ENCODE results near the gene MPPED2. TPM values are rescaled to one million over a fixed set of nuclear protein-coding genes. Genes with fewer than 3 reads are reported as not detected.

Gene MPPED2
- total and polyA plus RNA-seq, 2 of the 13 experiments (the other 11 are each of a cell fraction or from before 2014, with no cell fraction given) = not detected

- TF ChIP-seq, protein P1, sequence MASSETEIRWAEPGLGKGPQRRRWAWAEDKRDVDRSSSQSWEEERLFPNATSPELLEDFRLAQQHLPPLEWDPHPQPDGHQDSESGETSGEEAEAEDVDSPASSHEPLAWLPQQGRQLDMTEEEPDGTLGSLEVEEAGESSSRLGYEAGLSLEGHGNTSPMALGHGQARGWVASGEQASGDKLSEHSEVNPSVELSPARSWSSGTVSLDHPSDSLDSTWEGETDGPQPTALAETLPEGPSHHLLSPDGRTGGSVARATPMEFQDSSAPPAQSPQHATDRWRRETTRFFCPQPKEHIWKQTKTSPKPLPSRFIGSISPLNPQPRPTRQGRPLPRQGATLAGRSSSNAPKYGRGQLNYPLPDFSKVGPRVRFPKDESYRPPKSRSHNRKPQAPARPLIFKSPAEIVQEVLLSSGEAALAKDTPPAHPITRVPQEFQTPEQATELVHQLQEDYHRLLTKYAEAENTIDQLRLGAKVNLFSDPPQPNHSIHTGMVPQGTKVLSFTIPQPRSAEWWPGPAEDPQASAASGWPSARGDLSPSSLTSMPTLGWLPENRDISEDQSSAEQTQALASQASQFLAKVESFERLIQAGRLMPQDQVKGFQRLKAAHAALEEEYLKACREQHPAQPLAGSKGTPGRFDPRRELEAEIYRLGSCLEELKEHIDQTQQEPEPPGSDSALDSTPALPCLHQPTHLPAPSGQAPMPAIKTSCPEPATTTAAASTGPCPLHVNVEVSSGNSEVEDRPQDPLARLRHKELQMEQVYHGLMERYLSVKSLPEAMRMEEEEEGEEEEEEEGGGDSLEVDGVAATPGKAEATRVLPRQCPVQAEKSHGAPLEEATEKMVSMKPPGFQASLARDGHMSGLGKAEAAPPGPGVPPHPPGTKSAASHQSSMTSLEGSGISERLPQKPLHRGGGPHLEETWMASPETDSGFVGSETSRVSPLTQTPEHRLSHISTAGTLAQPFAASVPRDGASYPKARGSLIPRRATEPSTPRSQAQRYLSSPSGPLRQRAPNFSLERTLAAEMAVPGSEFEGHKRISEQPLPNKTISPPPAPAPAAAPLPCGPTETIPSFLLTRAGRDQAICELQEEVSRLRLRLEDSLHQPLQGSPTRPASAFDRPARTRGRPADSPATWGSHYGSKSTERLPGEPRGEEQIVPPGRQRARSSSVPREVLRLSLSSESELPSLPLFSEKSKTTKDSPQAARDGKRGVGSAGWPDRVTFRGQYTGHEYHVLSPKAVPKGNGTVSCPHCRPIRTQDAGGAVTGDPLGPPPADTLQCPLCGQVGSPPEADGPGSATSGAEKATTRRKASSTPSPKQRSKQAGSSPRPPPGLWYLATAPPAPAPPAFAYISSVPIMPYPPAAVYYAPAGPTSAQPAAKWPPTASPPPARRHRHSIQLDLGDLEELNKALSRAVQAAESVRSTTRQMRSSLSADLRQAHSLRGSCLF (CRISPR knock-in tag; IDR thresholded peaks at IDR 0.05; ENCODE audit: borderline replicate concordance) = no peak
- TF ChIP-seq NKX3-1 (CRISPR knock-in tag; IDR thresholded peaks at IDR 0.05) = no peak
- no peak for TF ChIP-seq MTF1 (CRISPR knock-in tag; IDR thresholded peaks at IDR 0.05)
- TF ChIP-seq ZNF839 (CRISPR knock-in tag; IDR thresholded peaks at IDR 0.05; ENCODE audit: borderline replicate concordance) = no peak
- no peak for TF ChIP-seq FOXA3 (CRISPR knock-in tag; IDR thresholded peaks at IDR 0.05)
Observed at GRCh38 chr11:30585125-30585891, 845 bp downstream of the MPPED2 start (continued).

DNA sequence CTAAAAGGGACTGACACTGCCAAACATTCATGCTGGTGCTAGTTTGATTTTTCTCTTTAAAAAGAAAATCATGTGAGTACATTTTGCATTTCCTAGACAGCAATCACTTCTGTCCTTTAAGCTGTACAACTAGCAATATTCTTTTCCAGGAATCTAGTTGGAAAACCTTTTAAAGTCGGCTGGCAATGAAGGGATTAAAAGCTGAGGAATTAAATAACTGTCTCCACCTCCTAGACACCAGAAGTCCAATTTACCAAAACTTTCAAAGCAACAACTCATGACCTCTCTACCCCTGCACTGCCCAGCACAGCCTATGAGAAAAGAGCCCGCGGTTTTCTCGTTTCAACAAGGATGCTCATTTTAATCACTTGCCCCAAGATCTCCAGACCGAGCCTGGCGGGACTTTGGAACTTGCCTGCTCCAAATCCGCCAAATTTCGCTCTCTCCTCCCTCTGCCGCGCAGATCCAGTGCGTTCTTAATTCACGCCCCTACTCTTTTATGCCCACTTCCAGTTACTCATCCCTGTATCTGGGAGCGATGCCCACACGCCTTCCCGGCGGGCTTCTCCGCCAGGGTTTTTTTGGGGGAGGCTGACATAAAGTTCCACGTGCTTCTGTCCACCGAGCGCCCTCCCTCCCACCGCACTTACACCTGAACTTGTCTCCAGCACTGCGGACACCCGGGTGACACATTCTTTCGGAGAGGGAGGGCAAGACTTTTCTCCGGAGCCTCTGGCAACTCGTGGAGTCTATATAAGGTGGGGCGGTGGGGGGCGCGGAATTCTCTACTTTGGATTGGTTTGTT is 2.5 kb downstream of the MPPED2 start:
- no peaks in the 10 kb centered on the region for H3K79me2 ChIP-seq (ENCODE audit: insufficient read depth, low read length)
- H3K36me3 ChIP-seq (replicated peaks in 1 of 2; ENCODE audit: control insufficient read depth in 1 of 2, insufficient read depth in 2 of 2, low read length in 2 of 2) = no peaks in the 10 kb centered on the region
- ATAC-seq = no peak
- in situ Hi-C loops (cut with HindIII; ENCODE audit: extremely low pct_ligation_motif_present, low pct_unique_long_range_greater_than_20kb) (no loop called here), intact Hi-C loops (cut with micrococcal nuclease; ENCODE audit: unreplicated experiment) (no loop called here)
- H3K27me3 ChIP-seq (ENCODE audit: control insufficient read depth in 1 of 2, insufficient read depth in 2 of 2, low read length in 2 of 2) = peaks cover 9 to 30% of the 10 kb centered on the region in 2 experiments; a peak in 4 of 5 replicates
- H3K9me3 ChIP-seq (ENCODE audit: low read length) = no peaks in the 10 kb centered on the region
- 50% methylated on average over 27 of the region's 29 CpGs for WGBS (ENCODE audit: low lambda C conversion rate)
- no peak overlapping the region for H3K9ac ChIP-seq (ENCODE audit: insufficient read depth, low read depth, low read length)
- H3K4me1 ChIP-seq (ENCODE audit: insufficient read depth, low read length) = peaks cover 4% of the 10 kb centered on the region; the same call in 1 of the 2 replicates
- no peak overlapping the region for H2AFZ ChIP-seq (ENCODE audit: low read length)
- no peak overlapping the region for H3K4me3 ChIP-seq (replicated peaks in 1 of 3; ENCODE audit: insufficient read depth in 1 of 3, low read depth in 2 of 3, low read length in 3 of 3)
- BruUV-seq (replicated peaks) = no TSS peak
- H3K4me2 ChIP-seq (ENCODE audit: low read depth, low read length) = no peak overlapping the region
- no peak overlapping the region for H3K27ac ChIP-seq (ENCODE audit: extremely low read length, insufficient read depth, low read length)
- ChIA-PET CTCF (ENCODE audit: low intra/inter-chr PET ratio, low total read pairs) (no interaction called here), POLR2A (no interaction called here)
- DNase-seq (ENCODE audit: low spot score) = no peak
- H4K20me1 ChIP-seq (ENCODE audit: insufficient read depth, low read length) = no peaks in the 10 kb centered on the region
- no peak for FAIRE-seq
- no peak for TF ChIP-seq IRF1 (CRISPR knock-in tag; IDR thresholded peaks at IDR 0.05; ENCODE audit: low read depth)
- no peak for TF ChIP-seq THRA (CRISPR knock-in tag; IDR thresholded peaks at IDR 0.05; ENCODE audit: borderline replicate concordance)
- TF ChIP-seq AHR (CRISPR knock-in tag; IDR thresholded peaks at IDR 0.05) = no peak
- TF ChIP-seq ZC3H13 (CRISPR knock-in tag; IDR thresholded peaks at IDR 0.05) = no peak
- TF ChIP-seq, protein P2, sequence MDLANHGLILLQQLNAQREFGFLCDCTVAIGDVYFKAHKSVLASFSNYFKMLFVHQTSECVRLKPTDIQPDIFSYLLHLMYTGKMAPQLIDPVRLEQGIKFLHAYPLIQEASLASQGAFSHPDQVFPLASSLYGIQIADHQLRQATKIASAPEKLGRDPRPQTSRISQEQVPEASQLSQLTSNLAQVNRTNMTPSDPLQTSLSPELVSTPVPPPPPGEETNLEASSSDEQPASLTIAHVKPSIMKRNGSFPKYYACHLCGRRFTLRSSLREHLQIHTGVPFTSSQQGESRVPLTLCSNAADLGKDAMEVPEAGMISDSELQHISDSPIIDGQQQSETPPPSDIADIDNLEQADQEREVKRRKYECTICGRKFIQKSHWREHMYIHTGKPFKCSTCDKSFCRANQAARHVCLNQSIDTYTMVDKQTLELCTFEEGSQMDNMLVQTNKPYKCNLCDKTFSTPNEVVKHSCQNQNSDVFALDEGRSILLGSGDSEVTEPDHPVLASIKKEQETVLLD (CRISPR knock-in tag; IDR thresholded peaks at IDR 0.05; ENCODE audit: low read depth) = no peak
- TF ChIP-seq KLF16 (CRISPR knock-in tag; IDR thresholded peaks at IDR 0.05) = no peak
- no peak for TF ChIP-seq ONECUT2 (CRISPR knock-in tag; IDR thresholded peaks at IDR 0.05)
